Astrocyte of the cerebellum (primary cell): ENCODE measurements around the gene CLCN7.

ENCODE experiments used
- DNase-seq: peaks from one replicate; pipeline ENCODE4 v3.0.0-alpha.2; 2011; ENCODE audit warnings: low read depth
- H3K4me3 ChIP-seq: 2 replicates; pipeline ENCODE4 v1.5.1; 2011; ENCODE audit warnings: mild to moderate bottlenecking, low read depth, low read length, moderate library complexity
- in situ Hi-C: cut with HindIII; loops from 2 replicates; pipeline ENCODE4 v1.10.0; 2017; ENCODE audit warnings: low sequenced_read_pairs
- TF ChIP-seq, protein P1 (sequence below): IDR thresholded peaks from 2 replicates; pipeline ENCODE4 v1.5.1; 2012; ENCODE audit warnings: low read length, low read depth, moderate library complexity, mild to moderate bottlenecking; ENCODE audit errors: missing control alignments

CLCN7 gene

DNA sequence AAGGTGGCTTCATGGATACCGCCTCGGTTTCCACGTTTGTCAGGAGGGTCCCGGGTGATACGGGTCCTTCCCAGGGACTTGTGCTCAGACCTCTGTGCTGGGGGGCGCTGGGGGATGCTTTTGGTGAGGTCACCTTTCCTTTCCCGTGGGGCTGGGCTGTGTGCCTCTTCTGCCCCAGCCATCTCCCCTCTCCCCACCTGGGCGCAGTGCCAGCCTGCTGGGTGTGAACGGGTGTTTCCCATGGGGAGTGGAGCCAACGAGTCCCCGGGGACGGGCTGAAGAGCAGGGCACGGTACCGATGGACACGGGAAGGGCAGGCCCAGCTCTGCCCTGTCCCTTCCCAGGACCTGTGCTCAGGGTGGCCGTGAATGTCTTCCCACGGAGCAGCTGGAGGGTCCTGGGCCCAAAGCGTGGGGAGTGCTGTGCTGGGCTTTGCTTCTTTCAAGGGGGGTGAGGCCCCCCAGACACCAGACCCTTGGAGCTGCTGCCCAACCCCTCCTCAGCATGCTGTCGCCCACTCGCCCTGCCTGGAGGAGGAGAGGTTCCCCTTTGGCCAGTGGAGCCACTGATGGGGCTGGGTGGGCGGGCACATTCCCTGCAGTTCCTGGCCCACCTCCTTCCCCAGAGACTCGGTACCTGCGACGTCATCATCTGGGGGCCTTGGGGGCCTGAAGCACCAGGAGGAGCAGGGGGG, 33.8 kb upstream of the CLCN7 start:
- in situ Hi-C loops = no loop called here
- TF ChIP-seq, protein P1, sequence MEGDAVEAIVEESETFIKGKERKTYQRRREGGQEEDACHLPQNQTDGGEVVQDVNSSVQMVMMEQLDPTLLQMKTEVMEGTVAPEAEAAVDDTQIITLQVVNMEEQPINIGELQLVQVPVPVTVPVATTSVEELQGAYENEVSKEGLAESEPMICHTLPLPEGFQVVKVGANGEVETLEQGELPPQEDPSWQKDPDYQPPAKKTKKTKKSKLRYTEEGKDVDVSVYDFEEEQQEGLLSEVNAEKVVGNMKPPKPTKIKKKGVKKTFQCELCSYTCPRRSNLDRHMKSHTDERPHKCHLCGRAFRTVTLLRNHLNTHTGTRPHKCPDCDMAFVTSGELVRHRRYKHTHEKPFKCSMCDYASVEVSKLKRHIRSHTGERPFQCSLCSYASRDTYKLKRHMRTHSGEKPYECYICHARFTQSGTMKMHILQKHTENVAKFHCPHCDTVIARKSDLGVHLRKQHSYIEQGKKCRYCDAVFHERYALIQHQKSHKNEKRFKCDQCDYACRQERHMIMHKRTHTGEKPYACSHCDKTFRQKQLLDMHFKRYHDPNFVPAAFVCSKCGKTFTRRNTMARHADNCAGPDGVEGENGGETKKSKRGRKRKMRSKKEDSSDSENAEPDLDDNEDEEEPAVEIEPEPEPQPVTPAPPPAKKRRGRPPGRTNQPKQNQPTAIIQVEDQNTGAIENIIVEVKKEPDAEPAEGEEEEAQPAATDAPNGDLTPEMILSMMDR = no peak

DNA sequence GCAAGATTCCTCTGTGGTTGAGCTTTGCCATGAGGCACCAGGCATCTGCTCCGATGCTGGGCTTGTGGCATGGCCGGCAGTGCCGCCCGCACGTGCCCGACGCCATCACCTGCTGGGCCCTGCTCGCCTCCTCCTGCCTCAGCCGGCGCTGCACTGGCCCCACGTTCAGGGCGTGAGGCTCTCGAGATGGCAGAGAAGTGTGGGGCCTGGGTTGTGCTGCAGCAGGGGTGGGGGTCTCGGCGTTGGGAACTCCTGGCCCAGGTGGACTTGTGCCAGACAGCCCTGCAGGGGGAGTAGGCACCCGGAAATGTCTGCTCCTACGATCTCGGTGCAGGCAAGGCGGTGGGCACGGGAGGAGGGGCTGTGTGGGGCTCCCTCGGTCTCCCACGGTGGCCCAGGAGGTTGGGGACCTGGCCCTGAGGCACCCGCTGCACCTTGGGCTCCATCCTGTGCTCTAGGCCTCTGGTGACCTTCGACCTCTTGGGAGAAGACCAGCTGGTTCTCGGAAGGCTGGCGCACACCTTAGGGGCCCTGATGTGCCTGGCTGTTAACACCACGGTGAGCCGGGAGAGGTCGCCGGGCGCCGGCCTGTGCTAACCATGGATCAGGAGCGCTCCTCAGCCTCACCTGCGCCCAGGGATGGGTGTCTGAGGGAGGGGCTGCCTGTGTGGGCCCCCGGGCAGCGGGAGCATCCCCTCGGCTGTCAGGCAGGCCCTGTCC, 31.8 kb upstream of the CLCN7 start:
- TF ChIP-seq, protein P1 = no peak
- DNase-seq = no peak
- no peak overlapping the region for H3K4me3 ChIP-seq
- in situ Hi-C loops = no loop called here

More for the DNA sequence above, 33.8 kb upstream of the CLCN7 start:
- DNase-seq = no peak
- H3K4me3 ChIP-seq = no peak overlapping the region

DNA sequence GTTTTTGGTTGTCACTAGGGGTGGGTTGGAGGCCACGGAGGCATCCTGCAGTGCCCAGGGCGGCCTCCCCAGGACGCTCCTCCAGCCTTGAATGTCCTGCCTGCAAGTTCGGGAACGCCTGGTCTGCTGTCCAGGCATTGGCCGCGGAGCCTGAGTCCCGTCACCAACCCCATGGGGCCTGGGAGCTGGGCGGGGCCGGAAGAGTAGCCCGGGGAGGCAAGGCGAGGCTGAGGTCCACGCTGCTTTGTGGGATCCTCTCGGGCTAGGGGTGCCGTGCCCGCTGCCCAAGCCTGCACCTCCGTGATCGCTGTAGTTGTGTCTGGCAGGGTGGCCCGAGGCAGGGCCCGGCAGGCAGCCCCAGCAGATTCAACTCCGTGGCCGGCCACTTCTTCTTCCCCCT, 31.1 kb upstream of the CLCN7 start:
- TF ChIP-seq, protein P1 = no peak
- no peak for DNase-seq
- no peak overlapping the region for H3K4me3 ChIP-seq
- in situ Hi-C loops = no loop called here

DNA sequence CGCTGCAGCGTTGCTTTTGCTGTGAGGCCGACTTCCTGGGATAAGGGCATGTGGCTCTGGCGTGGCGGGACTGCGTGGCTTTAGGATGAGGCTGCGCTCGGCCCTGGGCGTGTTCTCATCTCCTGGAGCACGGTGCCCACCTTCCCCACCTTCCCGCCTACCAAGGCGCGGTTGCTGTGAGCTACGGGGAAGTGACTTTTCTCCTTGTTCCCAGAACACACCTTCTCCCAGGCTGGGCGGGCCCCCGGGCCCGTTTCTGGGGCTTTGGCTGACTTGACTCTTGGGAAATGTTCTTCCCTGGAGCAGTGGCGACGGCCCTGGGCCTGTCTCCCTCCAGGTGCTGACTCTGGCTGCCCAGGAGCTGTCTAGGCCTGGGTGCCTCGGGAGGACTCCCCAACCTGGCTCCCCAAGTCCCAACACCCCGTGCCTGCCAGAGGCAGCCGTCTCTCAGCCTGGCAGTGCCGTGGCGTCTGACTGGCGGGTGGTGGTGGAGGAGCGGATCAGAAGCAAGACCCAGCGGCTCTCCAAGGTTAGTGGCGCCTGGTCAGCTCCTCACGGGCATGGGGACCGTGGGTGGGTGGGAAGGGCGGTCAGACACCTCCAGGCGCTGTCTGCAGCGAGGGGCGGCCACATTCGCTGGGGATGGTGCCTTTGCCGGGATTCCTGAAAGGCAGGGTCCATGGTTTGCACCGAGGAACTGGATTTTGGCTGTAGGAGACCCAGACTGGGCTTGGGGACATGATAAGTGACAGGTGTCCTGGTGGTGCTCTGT, 30.4 kb upstream of the CLCN7 start:
- in situ Hi-C loops = no loop called here
- no peak for DNase-seq
- TF ChIP-seq, protein P1 = no peak
- H3K4me3 ChIP-seq = no peak overlapping the region

DNA sequence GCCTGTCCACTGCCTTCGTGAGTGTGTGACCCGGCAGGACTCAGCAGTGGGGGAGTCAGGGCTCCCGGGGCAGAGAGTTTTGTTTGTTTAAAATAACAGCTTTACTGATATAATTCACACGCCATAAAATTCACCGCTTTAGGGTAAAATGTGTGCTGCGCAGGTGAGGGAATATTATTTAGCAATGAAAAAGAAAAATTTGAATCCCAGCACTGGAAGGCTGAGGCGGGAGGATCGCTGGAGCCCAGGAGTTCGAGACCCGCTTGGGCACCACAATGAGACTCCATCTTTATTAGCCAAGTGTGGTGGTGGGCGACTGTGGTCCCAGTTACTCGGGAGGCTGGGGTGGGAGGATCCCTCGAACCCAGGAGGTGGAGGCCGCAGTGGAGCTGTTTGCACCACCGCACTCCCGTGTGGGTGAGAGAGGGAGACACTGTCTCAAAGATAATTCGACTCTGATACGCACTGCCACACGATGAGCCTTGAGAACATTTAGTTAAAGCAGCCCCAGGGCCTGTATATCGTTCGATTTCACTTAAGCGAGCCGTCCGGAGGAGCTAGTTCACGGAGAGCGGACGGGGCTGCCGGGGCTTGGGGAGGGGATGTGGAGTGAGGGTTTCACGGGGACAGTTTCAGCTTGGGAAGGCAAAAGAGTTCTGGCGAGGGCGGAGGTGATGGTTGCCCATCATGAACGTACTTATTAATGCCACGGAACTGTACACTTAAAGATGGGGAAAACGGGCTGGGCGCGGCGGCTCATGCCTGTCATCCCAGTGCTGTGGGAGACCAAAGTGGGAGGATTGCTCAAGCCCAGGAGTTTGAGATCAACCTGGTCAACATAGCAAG, 28.5 kb upstream of the CLCN7 start:
- no peak overlapping the region for H3K4me3 ChIP-seq
- TF ChIP-seq, protein P1 = no peak
- no peak for DNase-seq
- in situ Hi-C loops = no loop called here
